ENCODE data around the gene ABT1. TPM values are rescaled to one million over a fixed set of nuclear protein-coding genes. Genes with fewer than 3 reads are reported as not detected.

ABT1 gene
- total and polyA plus RNA-seq, 8 donors, result 3.5 to 10.2 (median 5.6) TPM

- H3K4me3 ChIP-seq, result no peak overlapping the region
- H3K4me1 ChIP-seq, result no peaks in the 10 kb centered on the region
- intact Hi-C loops (cut with DNase I), result loop anchor here in 2 of 3 donors (5.0 to 10.0 kb wide), 2 partner anchors 467 to 470 kb away; no protein-coding TSS in a partner anchor
- ATAC-seq (peak; percentile 74 to 96 (median 91)), DNase-seq (peak in 3 of 6 donors; percentile 24 to 40 (median 38)), FAIRE-seq (peak; percentile 41)
- H3K36me3 ChIP-seq, result no peaks in the 10 kb centered on the region
- no peaks in the 10 kb centered on the region for H3K27me3 ChIP-seq
- 43 to 55% methylated on average over 7 of the region's 7 CpGs for WGBS, 2 donors
- TF ChIP-seq CTCF (IDR thresholded peaks at IDR 0.05), result peak in 3 of 4 donors; percentile 48 to 55 (median 51)
- no peak overlapping the region for H3K27ac ChIP-seq
- H3K9me3 ChIP-seq, result no peaks in the 10 kb centered on the region
Observed at GRCh38 chr6:26607434-26608230, 10.9 kb downstream of the ABT1 start.

- Histone ChIP-seq H3K4me1 (no peaks in the 10 kb centered on the region), H3K27ac (no peak overlapping the region), H3K27me3 (peaks cover 0 to 10% (median 2%) of the 10 kb centered on the region in 4 donors), H3K4me3 (no peak overlapping the region), H3K9me3 (no peaks in the 10 kb centered on the region), H3K36me3 (no peaks in the 10 kb centered on the region)
- ATAC-seq (no peak), DNase-seq (no peak), FAIRE-seq (no peak)
- no peak for TF ChIP-seq CTCF (IDR thresholded peaks at IDR 0.05)
- intact Hi-C loops (cut with DNase I), result loop anchor here in 2 of 3 donors (5.0 to 10.0 kb wide), 2 partner anchors 465 to 468 kb away; no protein-coding TSS in a partner anchor
- WGBS, 2 donors, result 54 to 59% methylated on average over 3 of the region's 3 CpGs
Observed at GRCh38 chr6:26609463-26609862, 12.7 kb downstream of the ABT1 start.

GRCh38 chr6:26611599-26611998, 14.8 kb downstream of the ABT1 start:
- Histone ChIP-seq H3K36me3 (no peaks in the 10 kb centered on the region), H3K27ac (no peak overlapping the region), H3K9me3 (no peaks in the 10 kb centered on the region), H3K4me3 (no peak overlapping the region), H3K4me1 (no peaks in the 10 kb centered on the region), H3K27me3 (peaks cover 0 to 11% (median 2%) of the 10 kb centered on the region in 4 donors)
- no peak for ATAC-seq
- no peak for FAIRE-seq
- 38 to 41% methylated on average over 1 of the region's 1 CpG for WGBS, 2 donors
- intact Hi-C loops (cut with DNase I), result loop anchor here in 1 of 3 donors (5.0 kb wide), 1 partner anchor 471 kb away; no protein-coding TSS in a partner anchor
- TF ChIP-seq CTCF (IDR thresholded peaks at IDR 0.05), result no peak
- DNase-seq, result no peak

GRCh38 chr6:26613201-26613600, 16.4 kb downstream of the ABT1 start:
- ATAC-seq (no peak), FAIRE-seq (no peak), DNase-seq (peak in 1 of 6 donors; percentile 54)
- no peak for TF ChIP-seq CTCF (IDR thresholded peaks at IDR 0.05)
- Histone ChIP-seq H3K27me3 (peaks cover 0 to 11% (median 2%) of the 10 kb centered on the region in 4 donors), H3K27ac (no peak overlapping the region), H3K4me3 (no peak overlapping the region), H3K4me1 (no peaks in the 10 kb centered on the region), H3K36me3 (no peaks in the 10 kb centered on the region), H3K9me3 (no peaks in the 10 kb centered on the region)
- intact Hi-C loops (cut with DNase I), result loop anchor here in 1 of 3 donors (5.0 kb wide), 1 partner anchor 469 kb away; no protein-coding TSS in a partner anchor
- 40 to 47% methylated on average over 19 of the region's 19 CpGs for WGBS, 2 donors

Data from pancreas (tissue), 10 donors.